Smooth muscle cell (in vitro differentiated cells): Measurements from ENCODE around the gene THEM4. TPM values are rescaled to one million over a fixed set of nuclear protein-coding genes. Genes with fewer than 3 reads are reported as not detected.
A peak's percentile ranks its signal among the peaks of the same experiment; 100 is the strongest.

Experiments
- DNase-seq: peaks from one replicate; lab custom pipeline; 2025; ENCODE audit not compliant: unreplicated experiment; lab: John Stamatoyannopoulos, UW
- H2AFZ ChIP-seq: fragments of 200-600 bp; sonication (generic); 2 replicates; pipeline ENCODE4 v1.6.0; 2016; ENCODE audit warnings: antibody characterized with exemption, low read depth, mild to moderate bottlenecking
- H3F3A ChIP-seq: fragments of 200-600 bp; sonication (generic); 2 replicates; pipeline ENCODE4 v1.6.0; 2017; ENCODE audit warnings: antibody characterized with exemption, low read depth
- H3K27ac ChIP-seq: fragments of 200-600 bp; sonication (generic); 2 replicates; pipeline ENCODE4 v1.5.1; 2016; ENCODE audit warnings: low read depth, mild to moderate bottlenecking
- H3K27me3 ChIP-seq: fragments of 200-600 bp; sonication (generic); 2 replicates; pipeline ENCODE4 v1.6.1; 2016; ENCODE audit warnings: low read depth, mild to moderate bottlenecking
- H3K36me3 ChIP-seq: fragments of 200-600 bp; sonication (generic); 2 replicates; pipeline ENCODE4 v1.5.1; 2016; ENCODE audit warnings: low read depth
- H3K4me1 ChIP-seq: fragments of 200-600 bp; sonication (generic); 2 replicates; pipeline ENCODE4 v1.5.1; 2016; ENCODE audit warnings: low read depth
- H3K4me2 ChIP-seq: fragments of 200-600 bp; sonication (generic); 2 replicates; pipeline ENCODE4 v1.6.0; 2016; ENCODE audit warnings: mild to moderate bottlenecking
- H3K4me3 ChIP-seq: fragments of 200-600 bp; sonication (generic); 2 replicates; pipeline ENCODE4 v1.5.1; 2016; ENCODE audit warnings: mild to moderate bottlenecking
- H3K79me2 ChIP-seq: fragments of 200-600 bp; sonication (generic); 2 replicates; pipeline ENCODE4 v1.6.0; 2016; ENCODE audit warnings: low read depth, mild to moderate bottlenecking
- H3K9ac ChIP-seq: fragments of 200-600 bp; sonication (generic); 2 replicates; pipeline ENCODE4 v1.6.0; 2016; ENCODE audit warnings: low read depth
- H3K9me3 ChIP-seq: fragments of 200-600 bp; sonication (generic); replicated peaks from 2 replicates; pipeline ENCODE4 v1.5.1; 2016; ENCODE audit warnings: low read depth
- H4K20me1 ChIP-seq: fragments of 200-600 bp; sonication (generic); 2 replicates; pipeline ENCODE4 v1.6.0; 2016; ENCODE audit warnings: low read depth
- WGBS: methylation state at CpG from one replicate; pipeline ENCODE4 v1.1.7; 2016; ENCODE audit warnings: low lambda C conversion rate; 5-methylcytosine and 5-hydroxymethylcytosine counted together
- polyA plus RNA-seq: library from polyadenylated mRNA; unstranded; fragments of >200 nt; fragmentation: Nextera tagmentation; extraction: Ambion mirVana; gene quantifications from 2 replicates; pipeline ENCODE4 v1.2.1, GENCODE V29; 2016
- total RNA-seq: library from RNA; depleted of rRNA; stranded (reverse); fragments of >200 nt; gene quantifications from 2 replicates; pipeline ENCODE4 v1.2.3, GENCODE V29; 2014
- TF ChIP-seq, protein P1 (sequence below): fragments of 200-600 bp; sonication (generic); IDR thresholded peaks from 2 replicates; pipeline ENCODE4 v1.5.1; 2017; ENCODE audit warnings: borderline replicate concordance, mild to moderate bottlenecking, antibody characterized with exemption; ENCODE audit not compliant: insufficient read depth, poor library complexity, severe bottlenecking

The THEM4 gene
- total and polyA plus RNA-seq, 2 experiments from 2014 or later = 14.4 to 15.9 TPM

DNA sequence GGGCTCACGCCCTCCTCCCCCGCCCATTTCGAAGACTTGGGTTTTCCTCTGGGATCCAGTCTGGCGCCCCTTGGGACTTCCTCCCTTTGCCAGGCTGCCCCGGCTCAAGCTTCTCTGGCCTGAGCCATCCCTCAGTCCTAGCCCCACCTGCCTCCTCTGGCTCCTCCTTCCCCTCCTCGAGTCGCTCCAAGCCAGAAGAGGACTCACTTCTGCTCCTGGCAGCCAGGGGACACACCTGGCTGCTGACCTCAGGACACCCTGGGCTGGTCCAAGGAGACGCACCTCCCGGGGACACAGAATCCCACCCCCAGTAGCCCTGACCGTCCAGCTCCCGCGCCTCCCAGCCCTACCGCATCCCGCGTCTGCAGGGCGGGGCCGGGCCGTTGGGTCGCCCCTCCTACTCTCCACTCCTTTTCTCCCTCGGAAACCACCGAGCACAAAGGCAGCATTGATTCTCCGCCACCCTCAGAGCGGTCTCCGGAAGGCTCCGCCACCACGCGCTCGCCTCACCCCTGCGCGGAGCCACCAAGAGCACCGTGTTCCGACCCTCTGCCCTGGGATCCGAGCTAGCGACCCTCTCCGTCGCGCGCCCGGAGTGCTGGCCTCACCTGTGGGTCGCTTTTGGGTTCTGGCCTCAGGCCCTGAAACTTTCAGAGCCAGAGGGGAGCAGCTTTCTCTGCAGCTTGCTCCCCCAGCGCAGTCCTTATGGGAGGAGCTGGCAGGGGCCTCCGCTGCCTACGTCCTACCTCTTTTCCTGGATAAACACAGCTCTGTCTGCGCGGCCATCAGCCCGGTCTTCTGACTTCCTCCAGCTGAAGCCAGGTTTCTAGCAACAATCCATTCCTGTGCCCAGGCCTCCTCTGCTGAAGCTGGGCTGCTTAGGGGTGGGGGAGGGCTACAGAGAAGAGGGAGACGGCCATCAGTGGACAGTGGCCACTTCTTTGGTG lies 69.6 kb downstream of the THEM4 start, which contains the start of gene C2CD4D:
Gene C2CD4D (minus strand): TSS at position 364 of the 947 bp plus-strand sequence. CDS start 831 bp downstream, outside the sequence.
- WGBS = 6% methylated on average over 46 of the region's 47 CpGs
- no peaks in the 10 kb centered on the region for H3K36me3 ChIP-seq
- H3K4me1 ChIP-seq = peaks cover 3% of the 10 kb centered on the region
- no peaks in the 10 kb centered on the region for H4K20me1 ChIP-seq
- no peaks in the 10 kb centered on the region for H3K9me3 ChIP-seq
- peak within 1 kb of the TSS; percentile 25 for H3K27ac ChIP-seq
- H3K27me3 ChIP-seq = peaks cover 29% of the 10 kb centered on the region
- peak within 1 kb of the TSS; percentile 64 for H2AFZ ChIP-seq
- no peak within 1 kb of the TSS for H3K9ac ChIP-seq
- H3K4me2 ChIP-seq = peak within 1 kb of the TSS; percentile 92
- no peaks in the 10 kb centered on the region for H3K79me2 ChIP-seq
- TF ChIP-seq, protein P1, sequence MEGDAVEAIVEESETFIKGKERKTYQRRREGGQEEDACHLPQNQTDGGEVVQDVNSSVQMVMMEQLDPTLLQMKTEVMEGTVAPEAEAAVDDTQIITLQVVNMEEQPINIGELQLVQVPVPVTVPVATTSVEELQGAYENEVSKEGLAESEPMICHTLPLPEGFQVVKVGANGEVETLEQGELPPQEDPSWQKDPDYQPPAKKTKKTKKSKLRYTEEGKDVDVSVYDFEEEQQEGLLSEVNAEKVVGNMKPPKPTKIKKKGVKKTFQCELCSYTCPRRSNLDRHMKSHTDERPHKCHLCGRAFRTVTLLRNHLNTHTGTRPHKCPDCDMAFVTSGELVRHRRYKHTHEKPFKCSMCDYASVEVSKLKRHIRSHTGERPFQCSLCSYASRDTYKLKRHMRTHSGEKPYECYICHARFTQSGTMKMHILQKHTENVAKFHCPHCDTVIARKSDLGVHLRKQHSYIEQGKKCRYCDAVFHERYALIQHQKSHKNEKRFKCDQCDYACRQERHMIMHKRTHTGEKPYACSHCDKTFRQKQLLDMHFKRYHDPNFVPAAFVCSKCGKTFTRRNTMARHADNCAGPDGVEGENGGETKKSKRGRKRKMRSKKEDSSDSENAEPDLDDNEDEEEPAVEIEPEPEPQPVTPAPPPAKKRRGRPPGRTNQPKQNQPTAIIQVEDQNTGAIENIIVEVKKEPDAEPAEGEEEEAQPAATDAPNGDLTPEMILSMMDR = no peak
- peaks cover 5% of the 10 kb centered on the region for H3F3A ChIP-seq
- peak within 1 kb of the TSS; percentile 41 for H3K4me3 ChIP-seq
- DNase-seq = no peak

DNA sequence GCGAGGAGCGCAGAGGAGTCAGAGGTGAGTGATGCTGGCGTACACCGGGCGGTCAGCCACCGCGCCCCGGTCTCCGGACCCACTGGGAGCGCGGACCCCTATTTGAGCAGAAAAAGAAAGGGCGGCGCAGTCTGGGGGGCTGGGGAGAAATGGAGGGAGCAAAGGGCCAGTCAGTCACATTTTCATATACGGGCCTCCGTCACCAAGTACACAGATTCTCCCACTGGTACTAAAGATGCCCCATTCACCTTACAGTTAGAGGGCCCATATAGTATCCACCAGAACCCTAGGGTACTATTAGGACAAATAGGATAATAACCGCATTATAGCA lies 70.3 kb downstream of the THEM4 start:
- no peaks in the 10 kb centered on the region for H3K36me3 ChIP-seq
- no peaks in the 10 kb centered on the region for H3K9me3 ChIP-seq
- H3K4me2 ChIP-seq = peak overlapping the region; percentile 92
- 10% methylated on average over 16 of the region's 16 CpGs for WGBS
- TF ChIP-seq, protein P1 = no peak
- DNase-seq = no peak
- no peaks in the 10 kb centered on the region for H3K79me2 ChIP-seq
- H3K27me3 ChIP-seq = peaks cover 29% of the 10 kb centered on the region
- peaks cover 5% of the 10 kb centered on the region for H3F3A ChIP-seq
- no peaks in the 10 kb centered on the region for H4K20me1 ChIP-seq
- H2AFZ ChIP-seq = peak overlapping the region; percentile 64
- H3K27ac ChIP-seq = no peak overlapping the region
- H3K4me3 ChIP-seq = peak overlapping the region; percentile 41
- H3K4me1 ChIP-seq = peaks cover 3% of the 10 kb centered on the region
- H3K9ac ChIP-seq = no peak overlapping the region

DNA sequence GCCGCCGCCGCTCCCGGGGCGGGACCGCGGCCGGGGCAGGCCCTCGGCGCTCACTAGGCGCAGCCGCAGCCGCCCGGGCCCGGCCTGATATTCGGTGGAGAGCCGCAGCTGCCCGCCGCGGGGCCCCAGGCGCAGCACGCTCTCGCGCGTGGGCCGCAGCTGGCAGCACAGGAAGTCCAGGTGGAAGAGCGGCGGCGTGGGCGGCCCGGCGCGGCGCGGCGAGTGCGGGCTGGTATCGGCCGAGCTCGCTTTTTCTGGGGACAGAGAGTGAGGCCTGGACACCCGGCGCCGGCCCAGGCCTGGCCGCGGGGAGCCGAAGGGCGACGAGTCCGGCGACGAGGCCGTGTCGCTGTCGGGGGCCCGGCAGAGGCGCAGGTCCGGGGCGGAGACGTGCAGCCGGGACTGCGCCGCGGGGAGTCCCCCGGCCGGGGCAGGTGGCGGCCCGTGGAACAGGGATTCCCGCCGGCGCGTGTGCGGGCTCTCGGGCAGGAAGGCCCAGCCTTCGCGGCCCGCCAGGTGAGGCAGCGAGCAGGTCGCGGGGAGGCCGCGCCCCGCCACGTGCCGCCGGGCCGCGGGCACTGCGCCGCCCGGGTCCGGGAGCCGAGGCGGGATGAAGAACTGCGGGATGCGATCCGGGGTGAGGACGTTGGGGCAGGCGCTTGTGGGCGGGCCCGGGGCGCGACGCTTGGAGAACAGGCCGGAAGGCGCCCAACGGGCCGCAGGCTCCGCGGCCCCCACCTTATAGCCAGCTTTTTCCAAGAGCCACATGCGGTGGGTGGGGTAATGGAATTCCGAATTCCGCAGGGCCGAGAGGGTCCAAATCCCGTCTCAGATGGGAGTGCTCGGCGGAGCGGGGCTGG lies 70.9 kb downstream of the THEM4 start:
- Histone ChIP-seq H3K4me3 (peak overlapping the region; percentile 41), H3K27me3 (peaks cover 29% of the 10 kb centered on the region), H3K9ac (no peak overlapping the region), H3K9me3 (no peaks in the 10 kb centered on the region), H3K79me2 (no peaks in the 10 kb centered on the region), H2AFZ (peak overlapping the region; percentile 64), H3K36me3 (no peaks in the 10 kb centered on the region), H4K20me1 (no peaks in the 10 kb centered on the region), H3K4me1 (peaks cover 3% of the 10 kb centered on the region), H3F3A (peaks cover 5% of the 10 kb centered on the region), H3K4me2 (peak overlapping the region; percentile 92), H3K27ac (no peak overlapping the region)
- WGBS = 3% methylated on average over 93 of the region's 117 CpGs
- TF ChIP-seq, protein P1 = no peak
- no peak for DNase-seq
